Measurements from ENCODE around the gene ADAMTS13.

The ADAMTS13 gene

DNA sequence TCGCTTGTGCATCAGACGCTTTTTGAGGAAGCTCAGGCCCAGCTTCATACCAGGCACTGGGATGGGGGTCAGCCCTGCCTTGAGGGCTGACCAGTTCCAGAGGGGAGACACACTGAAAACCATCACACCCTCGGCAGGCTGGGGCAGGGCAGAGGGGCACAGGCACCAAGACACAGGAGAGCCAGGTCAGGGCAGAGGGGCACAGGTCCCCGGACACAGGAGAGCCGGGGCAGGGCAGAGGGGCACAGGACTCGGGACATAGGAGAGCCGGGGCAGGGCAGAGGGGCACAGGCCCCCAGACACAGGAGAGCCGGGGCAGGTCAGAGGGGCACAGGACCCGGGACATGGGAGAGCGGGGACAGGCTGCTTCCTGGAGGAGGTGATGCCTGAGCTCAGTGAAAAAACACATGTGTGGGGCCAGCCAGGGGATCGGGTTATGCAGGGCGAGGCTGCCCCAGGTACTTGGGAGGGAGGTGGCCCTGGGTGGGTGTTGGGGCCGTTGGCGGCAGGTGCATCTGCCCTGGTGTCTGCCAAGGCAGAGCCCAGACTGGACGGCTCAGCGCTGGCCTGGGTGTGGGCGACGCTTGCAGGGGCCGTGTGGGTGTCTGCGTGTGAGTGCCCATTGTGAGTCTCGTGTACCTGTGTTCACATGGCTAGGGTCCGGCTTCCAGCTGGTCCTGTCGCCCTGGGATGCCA lies 71.8 kb downstream of the ADAMTS13 start:
- TF ChIP-seq ZFX (IDR thresholded peaks at IDR 0.05; ENCODE audit: borderline replicate concordance): no peak
- TF ChIP-seq, protein P1, sequence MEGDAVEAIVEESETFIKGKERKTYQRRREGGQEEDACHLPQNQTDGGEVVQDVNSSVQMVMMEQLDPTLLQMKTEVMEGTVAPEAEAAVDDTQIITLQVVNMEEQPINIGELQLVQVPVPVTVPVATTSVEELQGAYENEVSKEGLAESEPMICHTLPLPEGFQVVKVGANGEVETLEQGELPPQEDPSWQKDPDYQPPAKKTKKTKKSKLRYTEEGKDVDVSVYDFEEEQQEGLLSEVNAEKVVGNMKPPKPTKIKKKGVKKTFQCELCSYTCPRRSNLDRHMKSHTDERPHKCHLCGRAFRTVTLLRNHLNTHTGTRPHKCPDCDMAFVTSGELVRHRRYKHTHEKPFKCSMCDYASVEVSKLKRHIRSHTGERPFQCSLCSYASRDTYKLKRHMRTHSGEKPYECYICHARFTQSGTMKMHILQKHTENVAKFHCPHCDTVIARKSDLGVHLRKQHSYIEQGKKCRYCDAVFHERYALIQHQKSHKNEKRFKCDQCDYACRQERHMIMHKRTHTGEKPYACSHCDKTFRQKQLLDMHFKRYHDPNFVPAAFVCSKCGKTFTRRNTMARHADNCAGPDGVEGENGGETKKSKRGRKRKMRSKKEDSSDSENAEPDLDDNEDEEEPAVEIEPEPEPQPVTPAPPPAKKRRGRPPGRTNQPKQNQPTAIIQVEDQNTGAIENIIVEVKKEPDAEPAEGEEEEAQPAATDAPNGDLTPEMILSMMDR (IDR thresholded peaks at IDR 0.05): no peak

DNA sequence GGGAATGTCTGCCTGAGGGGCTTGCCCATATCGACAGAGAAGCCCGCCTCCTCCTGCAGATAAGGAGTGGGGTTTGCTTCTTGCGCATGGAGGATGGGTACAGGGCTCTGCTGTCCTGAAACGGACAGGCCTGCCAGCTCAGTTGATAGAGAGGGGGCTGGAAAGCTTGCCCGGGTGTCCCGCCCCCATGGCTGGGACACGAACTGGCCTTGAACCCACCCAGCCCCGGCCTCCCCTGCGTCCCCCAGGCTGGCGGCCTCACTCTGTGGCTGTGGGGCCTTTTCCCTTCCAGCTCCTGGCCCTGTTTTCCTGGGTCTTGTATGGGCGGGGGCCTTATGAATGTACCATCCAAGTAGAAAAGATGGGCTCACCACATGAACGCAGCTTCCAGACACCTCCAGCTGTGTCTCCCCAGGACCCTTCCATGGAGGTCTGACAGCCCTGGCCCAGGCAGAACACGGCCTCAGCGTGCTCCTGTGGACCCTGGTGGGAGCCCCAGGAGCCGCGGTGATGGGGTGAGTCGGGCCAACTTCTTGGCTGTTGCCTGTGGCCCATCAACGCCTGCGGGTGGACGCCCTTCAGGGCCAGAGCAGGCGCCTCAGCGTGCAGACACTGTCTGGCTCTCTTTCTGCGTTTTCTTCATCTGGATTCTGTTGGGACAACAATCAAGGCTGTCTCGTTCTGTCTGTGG lies 72.6 kb downstream of the ADAMTS13 start:
- TF ChIP-seq, protein P1 (IDR thresholded peaks at IDR 0.05): no peak
- TF ChIP-seq ZFX (IDR thresholded peaks at IDR 0.05; ENCODE audit: borderline replicate concordance): no peak
- H3K27ac ChIP-seq: no peak overlapping the region

More for the DNA sequence above, 71.8 kb downstream of the ADAMTS13 start:
- H3K27ac ChIP-seq: no peak overlapping the region

DNA sequence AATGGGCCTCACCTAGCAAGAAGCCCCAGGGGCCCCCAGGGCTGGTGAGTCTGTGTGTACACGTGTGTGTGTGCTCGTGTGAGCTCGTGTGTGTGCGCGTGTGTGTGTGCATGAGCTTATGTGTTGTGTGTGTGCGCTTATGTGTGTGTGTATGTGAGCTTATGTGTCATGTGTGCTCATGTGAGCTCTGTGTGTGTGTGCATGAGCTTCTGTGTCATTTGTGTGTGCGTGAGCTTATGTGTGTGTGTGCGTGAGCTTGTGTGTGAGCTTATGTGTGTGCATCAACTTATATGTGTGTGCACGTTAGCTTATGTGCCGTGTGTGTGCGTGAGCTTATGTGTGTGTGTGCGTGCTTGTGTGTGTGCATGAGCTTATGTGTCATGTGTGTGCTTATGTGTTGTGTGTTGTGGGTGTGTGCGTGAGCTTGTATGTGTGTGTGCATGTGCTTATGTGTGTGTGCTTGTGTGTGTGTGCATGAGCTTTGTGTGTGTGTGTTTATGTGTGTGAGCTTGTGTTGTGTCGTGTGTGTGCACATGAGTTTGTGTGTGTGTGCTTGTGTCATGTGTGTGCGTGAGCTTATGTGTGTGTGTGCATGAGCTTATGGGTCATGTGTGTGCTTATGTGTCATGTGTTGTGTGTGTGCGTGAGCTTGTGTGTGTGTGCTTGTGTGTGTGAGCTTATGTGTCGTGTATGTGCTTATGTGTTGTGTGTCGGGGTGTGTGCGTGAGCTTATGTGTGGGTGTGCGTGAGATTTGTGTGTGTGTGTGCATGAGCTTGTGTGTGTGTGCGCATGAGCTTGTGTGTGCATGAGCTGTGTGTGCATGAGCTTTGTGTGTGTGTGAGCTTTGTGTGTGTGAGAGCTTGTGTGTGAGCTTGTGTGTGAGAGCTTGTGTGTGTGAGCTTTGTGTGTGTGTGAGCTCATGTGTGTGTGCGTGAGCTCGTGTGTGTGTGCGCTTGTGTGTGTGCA lies 73.4 kb downstream of the ADAMTS13 start:
- TF ChIP-seq, protein P1 (IDR thresholded peaks at IDR 0.05): no peak
- TF ChIP-seq ZFX (IDR thresholded peaks at IDR 0.05; ENCODE audit: borderline replicate concordance): no peak

DNA sequence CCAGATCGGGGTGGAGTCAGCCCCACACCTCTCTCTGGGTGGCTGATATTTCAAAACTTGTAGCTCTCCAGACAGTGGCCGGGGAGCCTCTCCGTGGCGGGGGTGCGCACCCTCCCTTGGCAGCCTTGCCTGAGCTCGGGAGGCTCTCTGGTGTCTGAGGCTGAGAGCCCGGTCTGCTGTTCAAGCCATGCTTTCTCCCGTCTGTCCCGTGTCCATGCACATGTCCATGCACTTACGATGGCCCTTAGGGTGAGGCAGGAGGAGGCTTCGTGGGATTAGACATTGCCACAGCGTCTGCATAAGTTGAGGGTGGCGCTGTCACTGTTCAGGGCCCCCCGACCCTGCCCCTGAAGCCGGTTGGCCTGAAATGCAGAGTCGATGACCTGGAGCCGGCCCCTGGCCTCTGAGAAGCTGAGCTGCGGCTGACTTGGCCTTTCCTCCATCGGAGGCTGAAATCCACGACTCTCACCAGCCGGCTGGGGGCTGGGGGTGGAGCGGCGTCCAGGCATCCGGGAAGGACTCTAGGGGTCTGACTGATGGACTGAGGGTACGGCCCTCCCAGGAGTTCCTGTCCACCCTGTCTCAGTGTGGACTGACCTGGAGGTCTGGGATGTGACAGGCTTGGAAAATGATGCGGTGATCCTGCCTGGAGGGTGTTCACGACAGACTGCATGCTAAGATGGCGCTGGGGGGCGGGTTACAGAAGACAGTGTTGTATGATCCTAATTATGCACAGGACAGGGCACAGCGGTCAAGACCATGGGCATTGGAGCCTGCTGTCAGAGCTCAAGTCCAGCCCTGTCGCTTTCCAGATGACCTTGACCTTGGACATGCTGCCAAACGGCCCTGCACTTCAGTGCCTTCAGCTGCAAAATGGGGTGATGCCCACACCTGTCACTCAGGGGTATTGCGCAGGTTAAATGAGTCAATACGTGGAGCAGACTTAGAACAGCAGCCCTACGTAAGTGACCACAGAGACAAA lies 75.0 kb downstream of the ADAMTS13 start:
- no peak for TF ChIP-seq ZFX (IDR thresholded peaks at IDR 0.05; ENCODE audit: borderline replicate concordance)
- H3K27ac ChIP-seq: no peak overlapping the region

More for the DNA sequence above, 73.4 kb downstream of the ADAMTS13 start:
- H3K27ac ChIP-seq: no peak overlapping the region

DNA sequence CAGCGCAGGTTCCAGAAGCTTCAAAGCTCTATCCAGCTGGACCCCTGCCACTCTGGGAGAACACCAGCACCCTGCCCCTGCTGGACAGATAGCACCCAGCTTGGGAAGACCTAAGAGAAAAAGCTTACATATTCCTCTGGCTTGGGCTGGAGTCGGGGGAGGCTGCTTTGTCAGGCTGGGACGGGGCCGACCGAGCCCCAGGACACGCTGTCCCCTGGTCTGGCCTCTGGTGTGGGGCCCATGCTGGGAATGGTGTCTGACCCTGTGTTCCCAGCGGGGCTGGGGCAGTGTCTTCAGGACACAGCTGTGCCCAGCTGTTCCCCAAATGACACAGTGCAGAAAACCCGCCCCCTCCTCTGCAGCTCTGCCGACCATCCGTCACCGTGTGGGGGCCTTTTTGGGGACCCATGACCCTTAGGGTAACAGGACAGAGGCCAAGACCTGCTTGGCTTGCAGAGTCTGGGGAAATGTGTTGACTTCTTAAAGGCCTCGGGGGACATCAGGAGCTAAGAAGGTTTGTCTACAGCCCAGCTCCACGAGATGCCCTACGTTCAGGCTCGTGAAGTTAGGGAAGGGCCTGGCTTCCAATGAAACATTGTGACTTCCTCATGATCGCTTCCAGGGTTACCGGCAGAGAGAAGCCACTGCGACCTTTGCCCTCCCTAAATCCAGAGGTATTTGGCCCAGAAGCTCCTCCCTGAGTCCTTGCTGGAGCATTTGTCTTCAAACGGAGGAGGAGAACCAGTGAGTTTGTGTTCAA lies 77.1 kb downstream of the ADAMTS13 start:
- no peak overlapping the region for H3K27ac ChIP-seq
- TF ChIP-seq, protein P1 (IDR thresholded peaks at IDR 0.05): no peak
- no peak for TF ChIP-seq ZFX (IDR thresholded peaks at IDR 0.05; ENCODE audit: borderline replicate concordance)

DNA sequence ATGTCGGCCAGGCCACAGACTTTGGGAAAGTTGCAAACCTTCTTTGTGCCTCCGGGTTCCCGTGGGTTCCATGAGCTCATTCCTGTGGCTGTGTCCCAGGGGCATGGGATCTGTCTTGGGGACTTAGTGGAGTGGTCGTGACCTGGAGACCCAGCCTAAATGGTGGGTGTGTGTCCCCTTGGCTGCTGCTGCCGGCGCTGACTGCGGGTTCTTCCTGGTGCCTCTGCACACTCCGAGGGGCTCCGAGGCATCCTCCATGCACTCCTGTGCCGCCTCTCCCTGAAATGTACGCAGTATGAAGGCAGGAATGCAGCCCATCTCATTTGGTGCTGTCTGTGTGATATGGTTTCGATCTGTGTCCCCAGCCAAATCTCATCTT lies 77.7 kb downstream of the ADAMTS13 start:
- no peak for TF ChIP-seq ZFX (IDR thresholded peaks at IDR 0.05; ENCODE audit: borderline replicate concordance)
- TF ChIP-seq, protein P1 (IDR thresholded peaks at IDR 0.05): no peak
- H3K27ac ChIP-seq: no peak overlapping the region

Measured in 22Rv1 (cell line).